Measurements from ENCODE around the gene NCK2.

NCK2 gene

GRCh38 chr2:105875241-105875640 lies 130.5 kb downstream of the NCK2 start:
- CTCF ChIA-PET: interaction anchor here (1.4 kb wide), 1 partner anchor 8 kb away, joined by 5 read pairs; no protein-coding TSS in a partner anchor

DNA sequence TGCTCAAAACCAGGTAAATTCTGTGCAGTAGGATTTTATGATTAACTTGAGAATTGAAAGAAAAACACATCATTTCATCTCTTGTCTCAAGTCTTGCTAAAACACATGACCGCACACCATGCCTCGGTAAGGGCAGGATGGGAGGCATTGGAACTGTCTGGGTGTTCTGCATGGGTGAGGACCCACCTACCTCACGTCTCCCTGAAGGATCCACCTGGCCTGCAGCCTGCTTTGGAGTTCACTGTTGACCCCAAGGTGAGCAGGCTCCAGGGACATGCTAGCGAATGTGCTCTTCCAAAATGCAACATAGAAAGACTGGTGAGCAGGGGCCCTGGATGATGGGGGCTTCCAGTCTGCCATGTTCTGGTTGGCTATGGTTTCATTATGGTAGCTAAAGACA lies 131.5 kb downstream of the NCK2 start:
- DNase-seq (ENCODE audit: extremely low spot score): no peak
- ChIA-PET POLR2A (no interaction called here), CTCF (no interaction called here)
- no peak for TF ChIP-seq ARNT (IDR thresholded peaks at IDR 0.05)
- TF ChIP-seq FOXK2 (IDR thresholded peaks at IDR 0.05): no peak
- TF ChIP-seq FOXM1 (IDR thresholded peaks at IDR 0.05; ENCODE audit: borderline replicate concordance): no peak
- TF ChIP-seq NFRKB (IDR thresholded peaks at IDR 0.05): no peak
- no peak for TF ChIP-seq TARDBP (IDR thresholded peaks at IDR 0.05)
- no peak for TF ChIP-seq PKNOX1 (IDR thresholded peaks at IDR 0.05)

More at GRCh38 chr2:105875241-105875640, 130.5 kb downstream of the NCK2 start:
- no peak for DNase-seq (ENCODE audit: extremely low spot score)
- POLR2A ChIA-PET: no interaction called here
- TF ChIP-seq L3MBTL2 (conservative IDR thresholded peaks at IDR 0.05) (no peak), ARNT (IDR thresholded peaks at IDR 0.05) (no peak), FOXM1 (IDR thresholded peaks at IDR 0.05; ENCODE audit: borderline replicate concordance) (no peak), ZNF384 (IDR thresholded peaks at IDR 0.05) (no peak), TARDBP (IDR thresholded peaks at IDR 0.05) (no peak), PKNOX1 (IDR thresholded peaks at IDR 0.05) (no peak), HDGF (IDR thresholded peaks at IDR 0.05; ENCODE audit: borderline replicate concordance) (no peak), BHLHE40 (IDR thresholded peaks at IDR 0.05; ENCODE audit: borderline replicate concordance) (no peak), ELF4 (IDR thresholded peaks at IDR 0.05) (no peak), SP1 (IDR thresholded peaks at IDR 0.05) (no peak), FOXA1 (IDR thresholded peaks at IDR 0.05) (no peak), LEF1 (IDR thresholded peaks at IDR 0.05; ENCODE audit: borderline replicate concordance) (no peak), FOXK2 (IDR thresholded peaks at IDR 0.05) (no peak), NFRKB (IDR thresholded peaks at IDR 0.05) (no peak), CTBP1 (IDR thresholded peaks at IDR 0.05; ENCODE audit: borderline replicate concordance) (no peak), SUZ12 (IDR thresholded peaks at IDR 0.05) (no peak)

GRCh38 chr2:105877945-105878344 lies 133.2 kb downstream of the NCK2 start:
- TF ChIP-seq PKNOX1 (IDR thresholded peaks at IDR 0.05) (no peak), FOXM1 (IDR thresholded peaks at IDR 0.05; ENCODE audit: borderline replicate concordance) (no peak), BHLHE40 (IDR thresholded peaks at IDR 0.05; ENCODE audit: borderline replicate concordance) (no peak), SP1 (IDR thresholded peaks at IDR 0.05) (no peak), NFRKB (IDR thresholded peaks at IDR 0.05) (no peak), SUZ12 (IDR thresholded peaks at IDR 0.05) (no peak), HDGF (IDR thresholded peaks at IDR 0.05; ENCODE audit: borderline replicate concordance) (no peak), ZNF384 (IDR thresholded peaks at IDR 0.05) (no peak), FOXA1 (IDR thresholded peaks at IDR 0.05) (no peak), ELF4 (IDR thresholded peaks at IDR 0.05) (no peak), LEF1 (IDR thresholded peaks at IDR 0.05; ENCODE audit: borderline replicate concordance) (no peak), L3MBTL2 (conservative IDR thresholded peaks at IDR 0.05) (no peak), ARNT (IDR thresholded peaks at IDR 0.05) (no peak)
- CTCF ChIA-PET: no interaction called here
- DNase-seq (ENCODE audit: extremely low spot score): no peak
- POLR2A ChIA-PET: no interaction called here

- ChIA-PET CTCF (no interaction called here), POLR2A (no interaction called here)
- DNase-seq (ENCODE audit: extremely low spot score): no peak
- TF ChIP-seq ELF4 (IDR thresholded peaks at IDR 0.05) (no peak), L3MBTL2 (conservative IDR thresholded peaks at IDR 0.05) (no peak), SP1 (IDR thresholded peaks at IDR 0.05) (no peak), ZNF384 (IDR thresholded peaks at IDR 0.05) (no peak), TARDBP (IDR thresholded peaks at IDR 0.05) (no peak), LEF1 (IDR thresholded peaks at IDR 0.05; ENCODE audit: borderline replicate concordance) (no peak), CTBP1 (IDR thresholded peaks at IDR 0.05; ENCODE audit: borderline replicate concordance) (no peak), SUZ12 (IDR thresholded peaks at IDR 0.05) (no peak), HDGF (IDR thresholded peaks at IDR 0.05; ENCODE audit: borderline replicate concordance) (no peak), BHLHE40 (IDR thresholded peaks at IDR 0.05; ENCODE audit: borderline replicate concordance) (no peak), FOXM1 (IDR thresholded peaks at IDR 0.05; ENCODE audit: borderline replicate concordance) (no peak), FOXA1 (IDR thresholded peaks at IDR 0.05) (no peak), FOXK2 (IDR thresholded peaks at IDR 0.05) (no peak), NFRKB (IDR thresholded peaks at IDR 0.05) (no peak), PKNOX1 (IDR thresholded peaks at IDR 0.05) (no peak), ARNT (IDR thresholded peaks at IDR 0.05) (no peak)
Measured at GRCh38 chr2:105879106-105879802, 134.5 kb downstream of the NCK2 start.

GRCh38 chr2:105879803-105880300 lies 135.1 kb downstream of the NCK2 start:
- no peak for DNase-seq (ENCODE audit: extremely low spot score)
- CTCF ChIA-PET: no interaction called here
- no peak for TF ChIP-seq ZNF384 (IDR thresholded peaks at IDR 0.05)
- no peak for TF ChIP-seq ELF4 (IDR thresholded peaks at IDR 0.05)
- TF ChIP-seq BHLHE40 (IDR thresholded peaks at IDR 0.05; ENCODE audit: borderline replicate concordance): no peak
- POLR2A ChIA-PET: no interaction called here

Data from HEK293T (cell line).